Panc1 (cell line): ENCODE data around the gene MCM5. TPM values are rescaled to one million over a fixed set of nuclear protein-coding genes. Genes with fewer than 3 reads are reported as not detected.

ENCODE experiments used
- ATAC-seq: fragments of 200-7000 bp; cut with Tn5 transposase; 2 replicates; pipeline ENCODE4 v1.9.1; 2020; ENCODE audit warnings: mild to moderate bottlenecking, moderate library complexity
- BruUV-seq: library from RNA; stranded (reverse); fragments of 400-500 nt; replicated peaks from 2 replicates; lab custom pipeline; 2021; lab: Mats Ljungman, UMichigan
- CTCF ChIA-PET: fragments of 300-600 bp; sonication (Branson Sonifier 250); formaldehyde crosslinking; loops from one replicate; lab custom pipeline; 2022; ENCODE audit warnings: antibody characterized with exemption; lab: Charles Lee
- POLR2A ChIA-PET: fragments of 300-600 bp; sonication (Branson Sonifier 250); formaldehyde crosslinking; loops from one replicate; lab custom pipeline; 2022; ENCODE audit warnings: antibody characterized with exemption; lab: Charles Lee
- DNase-seq: peaks from one replicate; pipeline ENCODE4 v3.0.0-alpha.2; 2010; ENCODE audit warnings: low read depth, low spot score
- H3K27ac ChIP-seq: 2 replicates; pipeline ENCODE4 v1.5.1; 2011; ENCODE audit warnings: mild to moderate bottlenecking, low read length, inconsistent platforms
- H3K27me3 ChIP-seq: fragments of 200-500 bp; sonication (Bioruptor generic); 2 replicates; pipeline ENCODE4 v1.6.0; 2014; ENCODE audit warnings: low read length, inconsistent platforms; ENCODE audit not compliant: control insufficient read depth, insufficient read depth
- H3K36me3 ChIP-seq: fragments of 200-500 bp; sonication (Bioruptor generic); 2 replicates; pipeline ENCODE4 v1.5.1; 2014; ENCODE audit warnings: inconsistent platforms, mild to moderate bottlenecking, low read length, moderate library complexity; ENCODE audit not compliant: control insufficient read depth, insufficient read depth
- H3K4me1 ChIP-seq: 2 replicates; pipeline ENCODE4 v1.5.1; 2011; ENCODE audit warnings: inconsistent platforms, mild to moderate bottlenecking, low read length, moderate library complexity; ENCODE audit not compliant: control insufficient read depth, insufficient read depth
- H3K4me3 ChIP-seq, 2 experiments: 2 replicates each; pipeline ENCODE4 v1.5.1; 2011 to 2012; ENCODE audit warnings: low read depth in 2 of 2, low read length in 2 of 2, mild to moderate bottlenecking in 2 of 2, inconsistent platforms in 1 of 2, moderate library complexity in 1 of 2
- H3K9me3 ChIP-seq: fragments of 200-500 bp; sonication (Bioruptor generic); 2 replicates; pipeline ENCODE4 v1.5.1; 2014; ENCODE audit warnings: low read depth, mild to moderate bottlenecking, inconsistent platforms, low read length, moderate library complexity; ENCODE audit not compliant: control insufficient read depth, insufficient read depth
- POLR2AphosphoS5 ChIP-seq: IDR thresholded peaks from 2 replicates; pipeline ENCODE4 v1.6.1; 2012; ENCODE audit warnings: mild to moderate bottlenecking, low read depth, low read length, moderate library complexity
- SIN3A ChIP-seq: IDR thresholded peaks from 2 replicates; pipeline ENCODE4 v1.6.1; 2012; ENCODE audit warnings: low read depth, mild to moderate bottlenecking, low read length, moderate library complexity, borderline replicate concordance; ENCODE audit not compliant: insufficient read depth
- TCF7L2 ChIP-seq: IDR thresholded peaks from 2 replicates; pipeline ENCODE4 v1.6.1; 2011; ENCODE audit warnings: mild to moderate bottlenecking, low read depth, low read length, inconsistent platforms
- in situ Hi-C: cut with HindIII; loops from 2 replicates; pipeline ENCODE4 v1.10.0; 2016; ENCODE audit warnings: low sequenced_read_pairs, low pct_unique_long_range_greater_than_20kb
- intact Hi-C: fragments of 100-400 bp; cut with micrococcal nuclease; formaldehyde crosslinking; loops from one replicate; pipeline ENCODE4 v1.10.0; 2022; ENCODE audit not compliant: unreplicated experiment
- total RNA-seq: library from RNA; stranded (reverse); gene quantifications from one replicate; pipeline ENCODE4 v1.2.1, GENCODE V29; 2021; ENCODE audit not compliant: unreplicated experiment
- TF ChIP-seq, protein P1 (sequence below): fragments of 450-650 bp; IDR thresholded peaks from 2 replicates; pipeline ENCODE4 v1.5.1; 2017; ENCODE audit warnings: mild to moderate bottlenecking
- TF ChIP-seq, protein P2 (sequence below), 2 experiments: IDR thresholded peaks; 2 replicates each; pipeline ENCODE4 v1.6.1; 2011 to 2012; ENCODE audit warnings: low read depth in 2 of 2, control low read depth in 1 of 2, low read length in 1 of 2, mild to moderate bottlenecking in 1 of 2, moderate library complexity in 1 of 2; ENCODE audit not compliant: insufficient read depth in 1 of 2

MCM5 gene
- total RNA-seq, 1 experiment from 2014 or later = 122 TPM

DNA sequence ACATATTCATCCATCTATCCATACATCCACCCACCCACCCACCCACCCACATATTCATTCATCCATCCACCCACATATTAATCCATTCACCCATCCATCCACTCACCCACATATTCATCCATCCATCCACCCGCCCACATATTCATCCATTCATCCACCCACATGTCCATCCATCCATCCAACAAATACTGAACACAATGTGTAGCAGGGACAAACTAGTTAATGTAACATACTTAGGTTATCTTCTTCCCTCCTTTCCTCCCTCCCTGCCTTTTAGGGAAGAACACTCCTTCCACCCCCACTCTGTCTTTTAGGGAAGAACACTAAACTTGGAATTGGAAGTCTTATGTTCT, 39.4 kb downstream of the MCM5 start:
- no TSS peak for BruUV-seq
- H3K4me1 ChIP-seq = no peaks in the 10 kb centered on the region
- CTCF ChIA-PET = no interaction called here
- no peaks in the 10 kb centered on the region for H3K27me3 ChIP-seq
- POLR2A ChIA-PET = no interaction called here
- H3K27ac ChIP-seq = no peak overlapping the region
- intact Hi-C loops = no loop called here
- no peak overlapping the region for H3K4me3 ChIP-seq
- in situ Hi-C loops = no loop called here
- TF ChIP-seq, protein P1, sequence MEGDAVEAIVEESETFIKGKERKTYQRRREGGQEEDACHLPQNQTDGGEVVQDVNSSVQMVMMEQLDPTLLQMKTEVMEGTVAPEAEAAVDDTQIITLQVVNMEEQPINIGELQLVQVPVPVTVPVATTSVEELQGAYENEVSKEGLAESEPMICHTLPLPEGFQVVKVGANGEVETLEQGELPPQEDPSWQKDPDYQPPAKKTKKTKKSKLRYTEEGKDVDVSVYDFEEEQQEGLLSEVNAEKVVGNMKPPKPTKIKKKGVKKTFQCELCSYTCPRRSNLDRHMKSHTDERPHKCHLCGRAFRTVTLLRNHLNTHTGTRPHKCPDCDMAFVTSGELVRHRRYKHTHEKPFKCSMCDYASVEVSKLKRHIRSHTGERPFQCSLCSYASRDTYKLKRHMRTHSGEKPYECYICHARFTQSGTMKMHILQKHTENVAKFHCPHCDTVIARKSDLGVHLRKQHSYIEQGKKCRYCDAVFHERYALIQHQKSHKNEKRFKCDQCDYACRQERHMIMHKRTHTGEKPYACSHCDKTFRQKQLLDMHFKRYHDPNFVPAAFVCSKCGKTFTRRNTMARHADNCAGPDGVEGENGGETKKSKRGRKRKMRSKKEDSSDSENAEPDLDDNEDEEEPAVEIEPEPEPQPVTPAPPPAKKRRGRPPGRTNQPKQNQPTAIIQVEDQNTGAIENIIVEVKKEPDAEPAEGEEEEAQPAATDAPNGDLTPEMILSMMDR = no peak
- TF ChIP-seq, protein P2, sequence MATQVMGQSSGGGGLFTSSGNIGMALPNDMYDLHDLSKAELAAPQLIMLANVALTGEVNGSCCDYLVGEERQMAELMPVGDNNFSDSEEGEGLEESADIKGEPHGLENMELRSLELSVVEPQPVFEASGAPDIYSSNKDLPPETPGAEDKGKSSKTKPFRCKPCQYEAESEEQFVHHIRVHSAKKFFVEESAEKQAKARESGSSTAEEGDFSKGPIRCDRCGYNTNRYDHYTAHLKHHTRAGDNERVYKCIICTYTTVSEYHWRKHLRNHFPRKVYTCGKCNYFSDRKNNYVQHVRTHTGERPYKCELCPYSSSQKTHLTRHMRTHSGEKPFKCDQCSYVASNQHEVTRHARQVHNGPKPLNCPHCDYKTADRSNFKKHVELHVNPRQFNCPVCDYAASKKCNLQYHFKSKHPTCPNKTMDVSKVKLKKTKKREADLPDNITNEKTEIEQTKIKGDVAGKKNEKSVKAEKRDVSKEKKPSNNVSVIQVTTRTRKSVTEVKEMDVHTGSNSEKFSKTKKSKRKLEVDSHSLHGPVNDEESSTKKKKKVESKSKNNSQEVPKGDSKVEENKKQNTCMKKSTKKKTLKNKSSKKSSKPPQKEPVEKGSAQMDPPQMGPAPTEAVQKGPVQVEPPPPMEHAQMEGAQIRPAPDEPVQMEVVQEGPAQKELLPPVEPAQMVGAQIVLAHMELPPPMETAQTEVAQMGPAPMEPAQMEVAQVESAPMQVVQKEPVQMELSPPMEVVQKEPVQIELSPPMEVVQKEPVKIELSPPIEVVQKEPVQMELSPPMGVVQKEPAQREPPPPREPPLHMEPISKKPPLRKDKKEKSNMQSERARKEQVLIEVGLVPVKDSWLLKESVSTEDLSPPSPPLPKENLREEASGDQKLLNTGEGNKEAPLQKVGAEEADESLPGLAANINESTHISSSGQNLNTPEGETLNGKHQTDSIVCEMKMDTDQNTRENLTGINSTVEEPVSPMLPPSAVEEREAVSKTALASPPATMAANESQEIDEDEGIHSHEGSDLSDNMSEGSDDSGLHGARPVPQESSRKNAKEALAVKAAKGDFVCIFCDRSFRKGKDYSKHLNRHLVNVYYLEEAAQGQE (IDR thresholded peaks at IDR 0.05; ENCODE audit: insufficient read depth in 1 of 2, low read depth in 2 of 2, low read length in 1 of 2) = no peak
- TF ChIP-seq TCF7L2 = no peak
- no peak for ATAC-seq
- H3K9me3 ChIP-seq = no peaks in the 10 kb centered on the region
- no peak for DNase-seq
- no peaks in the 10 kb centered on the region for H3K36me3 ChIP-seq

DNA sequence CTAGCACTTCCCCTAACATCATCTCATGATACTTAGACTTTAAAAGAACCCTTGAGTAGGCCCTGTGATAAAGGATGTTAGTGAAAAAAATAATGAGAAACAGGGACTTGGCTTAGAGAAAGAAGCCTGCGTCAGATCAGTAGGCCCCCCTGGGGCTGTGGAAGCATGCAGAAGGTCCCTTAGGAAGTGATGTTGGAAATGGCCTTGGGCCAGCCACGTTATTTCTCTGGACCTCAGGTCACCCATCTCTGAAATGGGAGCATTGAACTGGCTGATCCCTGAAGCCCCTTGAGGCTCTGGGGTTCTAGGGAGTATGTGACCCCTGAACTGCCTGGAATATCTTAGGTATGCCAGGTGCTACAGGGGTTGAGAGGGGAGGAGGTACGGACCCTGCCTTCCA, 40.2 kb downstream of the MCM5 start:
- no peak overlapping the region for H3K4me3 ChIP-seq
- no peaks in the 10 kb centered on the region for H3K36me3 ChIP-seq
- DNase-seq = no peak
- H3K9me3 ChIP-seq = no peaks in the 10 kb centered on the region
- ATAC-seq = no peak
- BruUV-seq = no TSS peak
- intact Hi-C loops (no loop called here), in situ Hi-C loops (no loop called here)
- H3K4me1 ChIP-seq = no peaks in the 10 kb centered on the region
- H3K27ac ChIP-seq = no peak overlapping the region
- TF ChIP-seq, protein P2 (IDR thresholded peaks at IDR 0.05; ENCODE audit: insufficient read depth in 1 of 2, low read depth in 2 of 2, low read length in 1 of 2) = no peak
- TF ChIP-seq, protein P1 = no peak
- no peak for TF ChIP-seq TCF7L2
- no peak for TF ChIP-seq POLR2AphosphoS5
- no peak for TF ChIP-seq SIN3A
- ChIA-PET CTCF (no interaction called here), POLR2A (no interaction called here)
- no peaks in the 10 kb centered on the region for H3K27me3 ChIP-seq
